Subcutaneous adipose tissue (tissue), 4 donors: ENCODE measurements around the gene NUB1. TPM values are rescaled to one million over a fixed set of nuclear protein-coding genes. Genes with fewer than 3 reads are reported as not detected.

Source experiments
- total RNA-seq, 4 donors: library from RNA; depleted of rRNA; stranded (reverse); fragments of >200 nt; gene quantifications; one replicate each; pipeline ENCODE4 v1.1.0, GENCODE V29; 2016
- TF ChIP-seq, protein P1 (sequence below): fragments of 450-650 bp; IDR thresholded peaks from one replicate; pipeline ENCODE4 v1.5.1; 2016; ENCODE audit warnings: low read depth, mild to moderate bottlenecking, control low read depth, antibody characterized with exemption, moderate library complexity

The NUB1 gene
- total RNA-seq, 4 donors from 2014 or later, result 59.2 to 95.4 (median 66.1) TPM

DNA sequence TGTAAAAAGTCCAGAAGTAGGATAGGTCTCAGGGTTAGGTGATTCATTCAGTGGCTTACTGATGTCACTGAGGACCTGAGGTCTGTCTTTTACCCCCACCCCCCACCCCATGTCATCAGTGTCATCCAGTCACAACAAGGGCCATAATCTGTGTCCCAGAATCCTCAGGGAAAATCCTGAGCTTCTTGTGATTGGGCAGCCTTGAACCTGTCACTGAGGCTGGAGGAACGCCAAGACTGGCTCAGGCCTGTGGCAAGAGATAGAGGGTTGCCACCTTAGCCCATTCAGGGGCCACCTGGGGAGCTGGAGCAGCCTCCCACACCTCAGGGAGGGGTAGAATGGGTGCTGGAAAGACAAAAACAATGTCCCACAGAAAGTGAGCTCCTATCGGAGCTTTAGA lies 29.7 kb downstream of the NUB1 start:
- TF ChIP-seq, protein P1, sequence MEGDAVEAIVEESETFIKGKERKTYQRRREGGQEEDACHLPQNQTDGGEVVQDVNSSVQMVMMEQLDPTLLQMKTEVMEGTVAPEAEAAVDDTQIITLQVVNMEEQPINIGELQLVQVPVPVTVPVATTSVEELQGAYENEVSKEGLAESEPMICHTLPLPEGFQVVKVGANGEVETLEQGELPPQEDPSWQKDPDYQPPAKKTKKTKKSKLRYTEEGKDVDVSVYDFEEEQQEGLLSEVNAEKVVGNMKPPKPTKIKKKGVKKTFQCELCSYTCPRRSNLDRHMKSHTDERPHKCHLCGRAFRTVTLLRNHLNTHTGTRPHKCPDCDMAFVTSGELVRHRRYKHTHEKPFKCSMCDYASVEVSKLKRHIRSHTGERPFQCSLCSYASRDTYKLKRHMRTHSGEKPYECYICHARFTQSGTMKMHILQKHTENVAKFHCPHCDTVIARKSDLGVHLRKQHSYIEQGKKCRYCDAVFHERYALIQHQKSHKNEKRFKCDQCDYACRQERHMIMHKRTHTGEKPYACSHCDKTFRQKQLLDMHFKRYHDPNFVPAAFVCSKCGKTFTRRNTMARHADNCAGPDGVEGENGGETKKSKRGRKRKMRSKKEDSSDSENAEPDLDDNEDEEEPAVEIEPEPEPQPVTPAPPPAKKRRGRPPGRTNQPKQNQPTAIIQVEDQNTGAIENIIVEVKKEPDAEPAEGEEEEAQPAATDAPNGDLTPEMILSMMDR, result no peak

DNA sequence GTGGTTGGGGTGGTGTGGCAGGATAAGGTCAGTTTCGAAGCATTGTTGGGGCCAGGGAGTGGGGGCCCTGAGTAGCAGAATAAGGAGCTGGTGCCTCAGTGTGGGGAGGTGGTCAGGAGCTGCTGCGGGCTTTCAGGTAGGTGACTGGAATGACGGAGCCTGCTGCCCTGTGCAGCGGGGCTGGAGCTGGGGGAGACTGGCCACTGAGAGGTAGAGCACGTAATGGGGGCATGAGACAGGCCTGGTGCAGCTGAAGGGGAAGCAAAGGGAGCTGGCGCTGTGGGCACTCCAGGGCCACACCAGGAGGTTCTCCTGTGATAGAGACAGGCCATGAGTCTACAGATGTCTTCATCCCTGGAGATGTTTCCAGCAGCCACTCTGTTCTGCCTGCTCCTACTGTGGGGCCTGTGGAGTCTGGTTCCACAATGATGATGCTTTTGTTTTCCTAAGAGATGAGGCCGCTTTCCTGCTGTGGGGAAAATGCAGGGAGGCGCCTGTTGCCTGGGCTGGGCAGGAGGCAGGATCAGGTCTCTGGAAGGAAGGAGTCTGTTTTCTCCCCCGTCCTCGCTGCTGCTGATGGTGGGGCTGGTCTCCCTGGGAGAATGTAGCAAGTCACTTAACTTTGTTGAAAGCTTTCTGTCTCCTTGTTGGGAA lies 31.1 kb downstream of the NUB1 start:
- TF ChIP-seq, protein P1, result no peak

DNA sequence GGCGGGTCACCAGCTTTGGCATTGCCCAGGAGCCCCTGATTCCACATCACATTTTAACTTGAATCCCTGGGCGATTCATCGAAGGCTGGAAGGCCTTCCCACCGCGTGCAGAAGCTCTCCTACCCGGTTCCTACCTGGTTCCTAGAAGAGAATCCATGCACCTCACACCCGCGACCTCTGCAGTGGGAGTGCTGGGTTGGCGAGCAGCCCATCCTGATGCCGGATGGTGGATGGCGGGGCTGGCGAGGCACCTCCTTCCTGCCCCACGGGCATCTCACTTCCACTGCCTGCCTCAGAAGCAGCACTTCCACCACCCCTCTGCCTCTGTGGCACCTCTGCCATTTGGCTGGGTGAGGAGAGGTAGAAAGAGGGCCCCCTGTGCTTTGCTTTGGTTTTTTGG lies 32.0 kb downstream of the NUB1 start:
- TF ChIP-seq, protein P1, result no peak

DNA sequence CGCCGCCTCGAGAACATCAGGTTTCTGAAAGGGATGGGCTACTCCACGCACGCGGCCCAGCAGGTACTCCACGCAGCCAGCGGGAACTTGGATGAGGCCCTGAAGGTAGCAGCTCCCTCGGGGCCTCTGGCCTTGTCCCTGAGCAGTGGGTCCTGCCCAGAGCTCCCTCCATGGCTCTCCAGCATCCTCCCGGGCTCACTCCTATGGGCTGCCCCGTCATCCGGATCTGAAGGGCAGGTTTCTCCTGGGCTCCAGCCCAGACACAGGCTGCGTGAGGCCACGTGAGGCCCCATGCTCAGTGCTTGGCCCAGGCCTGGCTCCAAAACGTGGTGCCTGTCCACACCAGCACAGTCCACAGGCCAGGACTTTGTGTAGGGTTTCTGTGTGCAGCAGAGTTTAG lies 32.5 kb downstream of the NUB1 start:
- TF ChIP-seq, protein P1, result no peak

DNA sequence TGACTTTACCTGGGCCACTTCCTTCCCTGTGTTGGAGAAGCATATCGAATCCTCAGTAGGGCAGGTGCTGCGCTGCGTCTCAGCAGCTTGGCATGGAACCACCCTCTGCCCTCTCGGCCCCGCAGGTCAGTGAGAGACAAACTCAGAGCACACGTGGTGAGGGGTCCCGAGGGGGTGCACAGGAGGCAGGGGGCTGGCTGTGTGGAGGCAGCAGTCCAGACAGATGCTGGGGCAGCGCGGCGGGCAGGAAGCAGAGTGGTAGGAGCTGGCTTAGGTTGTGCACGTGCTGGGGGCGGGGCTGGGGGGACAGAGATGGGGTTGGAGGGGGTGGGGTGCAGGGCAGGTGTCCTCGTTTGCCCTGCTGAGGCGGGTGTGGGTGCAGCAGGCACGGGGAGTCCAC lies 33.1 kb downstream of the NUB1 start:
- TF ChIP-seq, protein P1, result no peak

DNA sequence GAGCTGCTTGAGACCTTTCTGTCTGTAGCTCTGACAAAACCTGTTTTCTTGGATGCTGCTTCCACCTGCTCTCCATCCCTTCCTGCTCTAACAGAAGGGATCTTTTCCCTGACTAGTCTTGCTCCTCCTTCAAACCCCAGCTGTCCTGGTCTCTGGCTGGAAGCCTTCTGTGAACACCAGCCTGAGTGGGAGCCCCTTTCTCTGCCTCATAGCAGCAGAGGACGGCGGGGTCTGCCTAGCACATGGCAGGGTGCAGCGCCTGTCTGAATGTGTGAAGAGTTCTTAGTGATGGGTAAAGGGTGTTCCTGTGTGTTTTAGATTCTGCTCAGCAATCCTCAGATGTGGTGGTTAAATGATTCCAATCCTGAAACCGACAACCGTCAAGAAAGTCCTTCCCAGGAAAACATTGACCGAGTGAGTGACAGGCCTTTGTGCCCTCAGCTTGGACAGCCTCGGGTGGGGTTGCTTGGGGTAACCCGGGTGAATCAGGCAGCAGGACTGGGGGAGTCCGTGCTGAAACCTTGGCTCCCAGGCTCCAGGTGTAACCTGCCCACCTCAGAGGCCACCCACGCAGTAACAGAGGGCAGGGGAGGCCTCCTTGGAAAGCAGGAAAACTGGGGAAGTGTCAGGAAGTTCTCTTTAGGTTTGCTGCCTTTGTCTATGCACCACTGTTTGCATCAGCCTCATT lies 34.1 kb downstream of the NUB1 start:
- TF ChIP-seq, protein P1, result no peak

DNA sequence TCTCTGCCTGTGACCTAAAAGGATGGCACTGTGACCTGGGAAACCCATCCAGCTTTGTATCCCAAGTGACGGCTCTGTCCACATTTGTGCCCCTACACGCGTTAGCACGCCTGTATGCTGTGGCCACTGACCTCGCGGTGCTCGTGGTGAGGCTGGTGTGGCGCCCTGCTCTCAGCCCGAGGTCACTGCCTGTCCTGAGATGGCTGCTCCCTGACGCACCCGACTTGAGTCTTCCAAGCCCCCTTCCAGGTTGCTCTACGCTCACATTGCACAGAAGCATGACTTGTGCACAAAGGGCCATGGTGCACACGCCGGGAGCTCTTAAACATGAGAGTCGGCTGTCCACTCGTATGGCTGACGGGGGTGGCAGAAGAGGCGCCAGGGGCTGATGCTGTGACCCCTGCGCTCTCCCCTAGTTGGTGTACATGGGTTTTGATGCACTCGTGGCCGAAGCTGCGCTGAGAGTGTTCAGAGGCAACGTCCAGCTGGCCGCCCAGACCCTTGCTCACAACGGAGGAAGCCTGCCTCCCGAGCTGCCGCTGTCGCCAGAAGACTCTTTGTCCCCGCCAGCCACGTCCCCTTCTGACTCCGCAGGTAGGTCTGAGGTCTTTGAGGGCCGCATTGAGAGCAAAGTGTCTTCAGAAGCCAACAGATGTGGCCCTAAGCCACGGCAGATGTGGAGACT lies 34.7 kb downstream of the NUB1 start:
- TF ChIP-seq, protein P1, result no peak
